ENCODE results near the gene DLG2.
A peak's percentile ranks its signal among the peaks of the same experiment; 100 is the strongest.

The DLG2 gene

DNA sequence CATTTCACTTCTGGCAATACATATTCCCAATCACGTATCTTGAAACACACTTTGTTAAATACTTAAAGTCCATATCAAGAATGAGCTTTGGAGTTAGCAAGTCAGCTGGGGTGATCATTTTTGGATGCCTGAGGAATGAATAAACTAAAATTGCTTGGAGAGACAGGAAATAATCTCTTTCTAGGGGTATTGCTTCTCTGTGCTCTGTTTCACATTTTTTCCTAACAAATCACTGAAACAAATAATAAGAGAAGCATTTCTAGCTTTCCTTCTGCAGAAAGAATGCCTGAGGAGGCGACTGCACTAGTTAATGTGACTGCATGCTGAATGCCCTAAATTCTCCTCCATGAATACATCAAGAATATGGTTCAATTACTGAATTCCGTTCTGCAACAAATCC, 1799.6 kb downstream of the DLG2 start:
- TF ChIP-seq, protein P1, sequence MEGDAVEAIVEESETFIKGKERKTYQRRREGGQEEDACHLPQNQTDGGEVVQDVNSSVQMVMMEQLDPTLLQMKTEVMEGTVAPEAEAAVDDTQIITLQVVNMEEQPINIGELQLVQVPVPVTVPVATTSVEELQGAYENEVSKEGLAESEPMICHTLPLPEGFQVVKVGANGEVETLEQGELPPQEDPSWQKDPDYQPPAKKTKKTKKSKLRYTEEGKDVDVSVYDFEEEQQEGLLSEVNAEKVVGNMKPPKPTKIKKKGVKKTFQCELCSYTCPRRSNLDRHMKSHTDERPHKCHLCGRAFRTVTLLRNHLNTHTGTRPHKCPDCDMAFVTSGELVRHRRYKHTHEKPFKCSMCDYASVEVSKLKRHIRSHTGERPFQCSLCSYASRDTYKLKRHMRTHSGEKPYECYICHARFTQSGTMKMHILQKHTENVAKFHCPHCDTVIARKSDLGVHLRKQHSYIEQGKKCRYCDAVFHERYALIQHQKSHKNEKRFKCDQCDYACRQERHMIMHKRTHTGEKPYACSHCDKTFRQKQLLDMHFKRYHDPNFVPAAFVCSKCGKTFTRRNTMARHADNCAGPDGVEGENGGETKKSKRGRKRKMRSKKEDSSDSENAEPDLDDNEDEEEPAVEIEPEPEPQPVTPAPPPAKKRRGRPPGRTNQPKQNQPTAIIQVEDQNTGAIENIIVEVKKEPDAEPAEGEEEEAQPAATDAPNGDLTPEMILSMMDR (IDR thresholded peaks at IDR 0.05; ENCODE audit: low read depth, low read length), result no peak
- DNase-seq (ENCODE audit: extremely low read depth, low read depth), result no peak

DNA sequence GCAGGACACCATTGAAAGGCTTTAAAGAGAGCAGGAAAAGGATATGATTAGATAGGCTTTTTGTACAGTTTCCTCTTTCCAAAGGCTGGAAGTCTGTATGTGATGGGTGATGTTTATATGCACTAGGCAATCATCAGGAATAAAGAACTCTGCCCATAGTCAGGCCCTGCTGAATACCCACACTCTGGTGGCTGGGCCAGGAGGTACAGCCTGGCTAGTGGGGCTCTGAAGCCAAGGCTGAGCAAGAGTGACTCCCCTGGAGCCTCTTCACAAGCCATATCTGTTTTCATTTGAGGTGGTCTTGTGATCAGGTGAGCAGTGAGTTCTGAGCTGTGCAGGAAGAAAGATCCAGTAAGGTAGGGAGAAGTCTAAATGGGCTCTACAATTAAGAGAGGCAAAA, 1801.1 kb downstream of the DLG2 start:
- no peak for DNase-seq (ENCODE audit: extremely low read depth, low read depth)
- TF ChIP-seq, protein P1 (IDR thresholded peaks at IDR 0.05; ENCODE audit: low read depth, low read length), result no peak

DNA sequence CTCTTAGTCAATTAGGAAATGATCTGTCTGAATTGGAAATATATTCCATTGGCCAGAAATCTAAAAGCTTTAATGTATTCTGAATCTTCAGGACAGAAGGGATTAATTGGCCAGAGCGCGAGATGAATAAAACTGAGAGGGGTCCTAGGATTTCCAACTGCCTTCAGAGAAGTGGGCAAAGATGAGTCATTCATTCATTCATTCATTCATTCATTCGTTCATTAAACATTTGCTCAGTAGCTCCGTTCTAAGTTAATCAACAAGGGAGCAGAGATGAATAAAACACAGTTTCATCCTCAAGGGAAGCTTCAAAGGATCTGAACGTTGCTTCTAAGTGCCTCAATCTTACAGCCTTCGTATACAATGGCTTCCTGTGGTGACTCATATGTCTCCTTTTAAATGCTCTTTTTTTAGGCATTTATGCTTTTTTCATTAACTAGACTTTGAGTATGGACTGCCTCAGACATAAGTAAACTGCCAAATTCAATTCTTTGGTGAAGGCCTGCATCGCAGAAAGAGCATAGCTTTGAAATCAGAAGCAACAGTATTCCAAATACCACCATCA, 1803.6 kb downstream of the DLG2 start:
- TF ChIP-seq, protein P1 (IDR thresholded peaks at IDR 0.05; ENCODE audit: low read depth, low read length), result no peak
- DNase-seq (ENCODE audit: extremely low read depth, low read depth), result no peak

DNA sequence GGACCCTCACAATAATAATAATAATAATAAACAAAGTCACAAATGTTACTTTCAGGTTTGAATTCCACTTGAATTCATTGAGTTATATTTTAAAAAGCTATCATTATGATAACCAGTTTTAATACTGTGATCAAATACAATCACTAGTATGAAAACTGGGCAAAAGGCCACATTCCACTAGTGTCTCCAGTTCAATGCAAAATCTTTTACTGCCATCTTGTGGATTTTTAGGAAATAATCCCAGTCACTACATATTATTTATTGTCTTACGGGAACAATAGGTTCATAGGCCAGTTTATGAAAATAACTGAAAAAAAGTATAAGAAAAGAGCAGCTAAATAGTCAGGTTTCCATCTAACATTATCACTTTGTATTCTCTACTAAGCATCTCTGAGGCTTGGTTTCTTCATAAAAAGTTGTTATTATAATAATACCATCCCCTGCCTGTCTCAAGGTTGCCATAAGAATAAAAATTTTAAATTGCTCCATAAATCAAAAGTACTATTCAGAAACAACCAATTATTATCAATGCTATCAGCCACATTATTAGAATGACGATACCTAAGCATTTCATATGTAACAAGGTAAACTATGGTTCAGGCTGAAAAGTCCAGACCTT, 1807.1 kb downstream of the DLG2 start:
- peak; percentile 58 for DNase-seq (ENCODE audit: extremely low read depth, low read depth)
- TF ChIP-seq, protein P1 (IDR thresholded peaks at IDR 0.05; ENCODE audit: low read depth, low read length), result peak; percentile 46

DNA sequence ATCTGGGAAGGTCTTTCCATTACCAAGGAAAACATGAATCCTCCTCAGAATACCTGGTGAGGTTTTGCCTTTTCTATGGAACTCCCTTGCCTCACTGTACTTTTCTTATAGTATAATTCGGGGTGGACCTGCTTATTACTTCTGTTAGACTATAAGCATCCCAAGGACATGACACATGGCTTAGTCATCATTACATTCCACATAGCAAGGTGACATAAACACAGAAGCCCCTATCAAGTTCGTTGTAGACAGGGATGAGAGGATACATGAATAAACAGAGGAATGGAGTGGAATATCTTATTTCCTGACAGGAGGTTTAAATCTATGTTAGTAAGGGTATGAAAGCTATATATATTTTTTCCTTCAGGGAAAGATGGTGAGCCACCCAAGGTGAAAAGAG, 1808.8 kb downstream of the DLG2 start:
- DNase-seq (ENCODE audit: extremely low read depth, low read depth), result no peak
- TF ChIP-seq, protein P1 (IDR thresholded peaks at IDR 0.05; ENCODE audit: low read depth, low read length), result no peak

DNA sequence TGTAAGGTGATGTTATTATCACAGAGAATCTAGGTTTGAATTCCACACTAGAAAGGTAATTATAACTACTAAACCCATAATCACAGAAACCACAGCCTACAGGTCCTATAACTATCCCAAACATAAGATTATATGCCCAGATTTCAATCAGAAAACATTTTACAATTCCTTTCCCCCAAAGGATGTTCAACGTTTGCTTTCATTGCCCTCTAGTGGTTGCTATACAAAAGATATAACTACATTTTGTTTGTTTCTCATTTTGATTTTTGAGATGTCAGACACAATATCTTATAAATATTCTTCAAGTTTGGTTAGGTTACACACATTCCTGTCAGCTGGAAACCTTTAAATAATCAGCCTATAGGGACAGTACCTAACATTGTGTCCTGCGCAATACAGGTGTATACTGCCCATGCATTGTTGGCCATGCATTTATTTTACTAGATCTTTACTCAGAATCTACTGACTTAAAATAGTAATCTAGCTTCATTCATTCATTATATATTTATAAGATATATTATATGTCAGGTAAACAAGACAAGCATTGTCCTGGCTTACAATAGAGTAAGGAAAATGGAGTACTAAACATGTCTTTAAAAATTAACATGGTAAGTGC, 1810.5 kb downstream of the DLG2 start:
- no peak for DNase-seq (ENCODE audit: extremely low read depth, low read depth)
- TF ChIP-seq, protein P1 (IDR thresholded peaks at IDR 0.05; ENCODE audit: low read depth, low read length), result peak; percentile 61

DNA sequence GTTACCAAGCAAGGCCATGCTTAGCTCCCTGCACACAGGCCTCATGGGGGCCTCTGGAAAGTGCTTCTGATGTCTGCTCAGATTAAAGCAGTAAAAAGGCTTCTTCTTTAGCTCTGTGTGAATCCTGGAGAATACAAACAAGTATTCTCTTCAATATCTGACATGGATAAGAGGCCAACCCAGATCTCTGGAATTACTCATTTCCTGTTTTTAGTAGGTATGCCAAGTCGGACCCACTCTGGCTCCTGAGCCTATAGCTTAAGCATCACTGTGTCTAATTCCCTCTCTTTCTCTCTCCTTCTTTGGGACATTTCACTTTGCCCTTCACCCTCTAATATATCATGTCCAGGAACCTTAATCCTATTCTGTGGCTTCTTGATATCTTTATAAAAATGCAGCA, 1811.4 kb downstream of the DLG2 start:
- TF ChIP-seq, protein P1 (IDR thresholded peaks at IDR 0.05; ENCODE audit: low read depth, low read length), result no peak
- no peak for DNase-seq (ENCODE audit: extremely low read depth, low read depth)
